ENCODE measurements around the gene GALNT1.

DNA sequence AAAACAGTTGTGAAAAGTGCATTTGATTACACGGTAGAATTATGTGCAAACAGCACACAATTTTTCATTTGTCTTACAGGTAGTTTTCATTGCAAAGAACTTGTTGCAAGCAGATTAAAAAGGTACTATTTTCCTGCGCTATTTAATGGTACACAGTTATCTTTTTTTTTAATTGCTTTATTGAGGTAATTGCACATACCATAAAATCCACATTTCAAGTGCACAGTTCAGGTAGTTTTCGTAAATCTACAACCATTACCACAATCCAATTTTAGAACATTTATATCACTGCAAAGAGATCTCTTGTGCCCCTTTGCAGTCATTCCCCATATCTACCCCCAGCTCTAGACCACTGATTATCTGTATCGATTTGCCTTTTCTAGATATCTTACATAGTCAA lies 2.6 kb upstream of the GALNT1 start:
- TF ChIP-seq POLR2AphosphoS5 (IDR thresholded peaks at IDR 0.05) (no peak), POLR2A (IDR thresholded peaks at IDR 0.05) (no peak)
- TF ChIP-seq, protein P1, sequence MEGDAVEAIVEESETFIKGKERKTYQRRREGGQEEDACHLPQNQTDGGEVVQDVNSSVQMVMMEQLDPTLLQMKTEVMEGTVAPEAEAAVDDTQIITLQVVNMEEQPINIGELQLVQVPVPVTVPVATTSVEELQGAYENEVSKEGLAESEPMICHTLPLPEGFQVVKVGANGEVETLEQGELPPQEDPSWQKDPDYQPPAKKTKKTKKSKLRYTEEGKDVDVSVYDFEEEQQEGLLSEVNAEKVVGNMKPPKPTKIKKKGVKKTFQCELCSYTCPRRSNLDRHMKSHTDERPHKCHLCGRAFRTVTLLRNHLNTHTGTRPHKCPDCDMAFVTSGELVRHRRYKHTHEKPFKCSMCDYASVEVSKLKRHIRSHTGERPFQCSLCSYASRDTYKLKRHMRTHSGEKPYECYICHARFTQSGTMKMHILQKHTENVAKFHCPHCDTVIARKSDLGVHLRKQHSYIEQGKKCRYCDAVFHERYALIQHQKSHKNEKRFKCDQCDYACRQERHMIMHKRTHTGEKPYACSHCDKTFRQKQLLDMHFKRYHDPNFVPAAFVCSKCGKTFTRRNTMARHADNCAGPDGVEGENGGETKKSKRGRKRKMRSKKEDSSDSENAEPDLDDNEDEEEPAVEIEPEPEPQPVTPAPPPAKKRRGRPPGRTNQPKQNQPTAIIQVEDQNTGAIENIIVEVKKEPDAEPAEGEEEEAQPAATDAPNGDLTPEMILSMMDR (IDR thresholded peaks at IDR 0.05): no peak
